Thyroid gland (tissue), 4 donors: ENCODE measurements around the gene CSRNP3.

Experiments
- CTCF ChIP-seq, 6 experiments: fragments of 200-600 bp in 3 of 6; fragments of 450-650 bp in 3 of 6; sonication (generic) in 3 of 6; IDR thresholded peaks; one replicate each; pipeline ENCODE4 v1.5.1; 2016 to 2019; ENCODE audit warnings: antibody characterized with exemption in 6 of 6, mild to moderate bottlenecking in 2 of 6, inconsistent platforms in 1 of 6, moderate library complexity in 1 of 6
- POLR2A ChIP-seq, 2 donors: fragments of 450-650 bp; IDR thresholded peaks; one replicate each; pipeline ENCODE4 v1.6.1; 2017; ENCODE audit warnings: antibody characterized with exemption in 2 of 2, mild to moderate bottlenecking in 2 of 2, moderate library complexity in 1 of 2

DNA sequence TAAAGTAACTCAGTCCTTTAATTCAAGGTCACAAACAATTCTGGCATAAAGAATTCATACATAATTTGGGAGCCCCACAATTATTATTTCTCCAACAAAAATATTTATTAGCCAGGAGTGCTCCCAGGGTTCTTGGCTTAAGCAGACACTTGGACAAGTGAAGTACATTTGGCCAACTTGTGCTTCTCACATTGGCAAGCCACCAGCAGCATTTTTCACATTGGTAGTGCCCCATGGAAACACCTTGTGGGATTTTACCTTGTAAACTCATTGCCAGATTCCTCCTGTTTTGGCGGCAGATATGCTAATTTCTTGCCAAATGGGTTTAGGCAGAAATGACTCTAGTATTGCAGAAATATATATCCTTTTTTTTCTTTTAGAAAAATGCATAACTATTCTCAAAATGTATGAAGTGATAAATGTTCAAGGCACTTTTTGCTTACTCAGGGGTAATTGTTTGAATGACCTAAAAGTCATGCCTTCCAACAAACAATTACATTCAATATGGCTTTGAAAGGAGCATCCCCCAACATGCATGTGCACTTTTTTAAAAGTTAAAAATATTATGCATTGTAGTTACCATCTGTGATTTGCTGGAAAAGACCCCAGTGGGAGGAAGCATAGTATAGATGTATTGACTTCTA is 113.5 kb downstream of the CSRNP3 start:
- TF ChIP-seq POLR2A (IDR thresholded peaks at IDR 0.05) = no peak
- no peak for TF ChIP-seq CTCF (IDR thresholded peaks at IDR 0.05)
